Gastroesophageal sphincter (tissue), 3 donors: Measurements from ENCODE around the gene PCDHGA4.
"Not testable (repeated sequence)": the region's sequence is repeated elsewhere in the genome, so short reads cannot be mapped to it uniquely, and the experiment has no call there.

Experiments used
- EP300 ChIP-seq: sonication (generic); formaldehyde crosslinking; IDR thresholded peaks from one replicate; pipeline ENCODE4 v1.6.1; 2017; ENCODE audit warnings: antibody characterized with exemption, mild to moderate bottlenecking
- TF ChIP-seq, protein P1 (sequence below), 4 experiments: fragments of 200-600 bp in 2 of 4; fragments of 450-650 bp in 2 of 4; sonication (generic) in 1 of 4; IDR thresholded peaks; one replicate each; pipeline ENCODE4 v1.5.1; 2017 to 2019; ENCODE audit warnings: antibody characterized with exemption in 4 of 4, mild to moderate bottlenecking in 2 of 4, moderate library complexity in 2 of 4

DNA sequence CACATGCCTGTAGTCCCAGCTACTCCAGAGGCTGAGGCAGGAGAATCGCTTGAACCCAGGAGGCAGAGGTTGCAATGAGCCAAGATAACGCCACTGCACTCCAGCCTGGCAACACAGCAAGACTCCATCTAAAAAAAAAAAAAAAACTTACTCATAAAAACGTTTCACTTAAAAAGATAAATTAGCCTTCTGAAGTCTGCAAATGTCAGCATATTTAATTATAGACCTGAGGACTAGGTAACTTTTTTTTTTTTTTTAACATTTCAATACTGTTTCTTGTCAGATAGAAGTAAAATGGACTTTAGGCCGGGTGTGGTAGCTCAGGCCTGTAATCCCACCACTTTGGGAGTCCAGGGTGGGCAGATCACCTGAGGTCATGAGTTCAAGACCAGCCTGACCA lies 37.9 kb upstream of the PCDHGA4 start:
- TF ChIP-seq, protein P1, sequence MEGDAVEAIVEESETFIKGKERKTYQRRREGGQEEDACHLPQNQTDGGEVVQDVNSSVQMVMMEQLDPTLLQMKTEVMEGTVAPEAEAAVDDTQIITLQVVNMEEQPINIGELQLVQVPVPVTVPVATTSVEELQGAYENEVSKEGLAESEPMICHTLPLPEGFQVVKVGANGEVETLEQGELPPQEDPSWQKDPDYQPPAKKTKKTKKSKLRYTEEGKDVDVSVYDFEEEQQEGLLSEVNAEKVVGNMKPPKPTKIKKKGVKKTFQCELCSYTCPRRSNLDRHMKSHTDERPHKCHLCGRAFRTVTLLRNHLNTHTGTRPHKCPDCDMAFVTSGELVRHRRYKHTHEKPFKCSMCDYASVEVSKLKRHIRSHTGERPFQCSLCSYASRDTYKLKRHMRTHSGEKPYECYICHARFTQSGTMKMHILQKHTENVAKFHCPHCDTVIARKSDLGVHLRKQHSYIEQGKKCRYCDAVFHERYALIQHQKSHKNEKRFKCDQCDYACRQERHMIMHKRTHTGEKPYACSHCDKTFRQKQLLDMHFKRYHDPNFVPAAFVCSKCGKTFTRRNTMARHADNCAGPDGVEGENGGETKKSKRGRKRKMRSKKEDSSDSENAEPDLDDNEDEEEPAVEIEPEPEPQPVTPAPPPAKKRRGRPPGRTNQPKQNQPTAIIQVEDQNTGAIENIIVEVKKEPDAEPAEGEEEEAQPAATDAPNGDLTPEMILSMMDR (IDR thresholded peaks at IDR 0.05): not testable (repeated sequence)
- not testable (repeated sequence) for TF ChIP-seq EP300
